ENCODE data around the gene CRYBG2. TPM values are rescaled to one million over a fixed set of nuclear protein-coding genes. Genes with fewer than 3 reads are reported as not detected.

Gene CRYBG2
- total and polyA plus RNA-seq, 7 donors = 0.55 to 21.0 (median 13.8) TPM; not detected in 2

- Histone ChIP-seq H3K4me3 (peak overlapping the region; percentile 72 to 84 (median 77)), H3K27ac (peak overlapping the region; percentile 88 to 98 (median 91)), H3K36me3 (peaks cover 0 to 5% (median 2%) of the 10 kb centered on the region in 4 donors), H3K27me3 (no peaks in the 10 kb centered on the region), H3K4me1 (peaks cover 0 to 59% (median 49%) of the 10 kb centered on the region in 4 donors), H3K9me3 (no peaks in the 10 kb centered on the region)
- TF ChIP-seq EP300 (IDR thresholded peaks at IDR 0.05) = no peak
- TF ChIP-seq POLR2A (IDR thresholded peaks at IDR 0.05) = no peak
- TF ChIP-seq POLR2AphosphoS5 (IDR thresholded peaks at IDR 0.05) = peak in 2 of 4 donors; percentile 26 to 45
- intact Hi-C loops (cut with DNase I) = loop anchor here (5.0 kb wide), 3 partner anchors 112 to 193 kb away; partner anchors contain the start of genes C1orf232, DHDDS, HMGN2 and ZNF593
- DNase-seq = no peak
- 10 to 38% methylated on average over 9 of the region's 9 CpGs for WGBS, 2 donors
Observed at GRCh38 chr1:26278724-26279455, 75.0 kb downstream of the CRYBG2 start.

GRCh38 chr1:26278303-26278702 lies 75.6 kb downstream of the CRYBG2 start:
- peak overlapping the region; percentile 88 to 98 (median 91) for H3K27ac ChIP-seq
- TF ChIP-seq POLR2AphosphoS5 (IDR thresholded peaks at IDR 0.05) (no peak), EP300 (IDR thresholded peaks at IDR 0.05) (no peak), CTCF (IDR thresholded peaks at IDR 0.05) (no peak), POLR2A (IDR thresholded peaks at IDR 0.05) (no peak)
- H3K9me3 ChIP-seq = no peaks in the 10 kb centered on the region
- H3K27me3 ChIP-seq = no peaks in the 10 kb centered on the region
- 7 to 41% methylated on average over 4 of the region's 4 CpGs for whole genome bisulfite sequencing, 2 donors
- H3K4me1 ChIP-seq = peaks cover 0 to 59% (median 49%) of the 10 kb centered on the region in 4 donors
- intact Hi-C loops (cut with DNase I) = loop anchor here (5.0 kb wide), 3 partner anchors 111 to 194 kb away; partner anchors contain the start of genes C1orf232, DHDDS, HMGN2 and ZNF593
- no peak overlapping the region for H3K4me3 ChIP-seq
- peaks cover 0 to 5% (median 2%) of the 10 kb centered on the region in 4 donors for H3K36me3 ChIP-seq
- DNase-seq = no peak

- Histone ChIP-seq H3K4me3 (no peak overlapping the region), H3K9me3 (no peaks in the 10 kb centered on the region), H3K36me3 (peaks cover 0 to 5% (median 2%) of the 10 kb centered on the region in 4 donors), H3K27ac (peak overlapping the region; percentile 88 to 98 (median 91)), H3K4me1 (peaks cover 0 to 57% (median 48%) of the 10 kb centered on the region in 4 donors), H3K27me3 (no peaks in the 10 kb centered on the region)
- WGBS, 2 donors = 29 to 84% methylated on average over 1 of the region's 1 CpG
- DNase-seq = no peak
- TF ChIP-seq EP300 (IDR thresholded peaks at IDR 0.05) (no peak), POLR2A (IDR thresholded peaks at IDR 0.05) (no peak), CTCF (IDR thresholded peaks at IDR 0.05) (no peak), POLR2AphosphoS5 (IDR thresholded peaks at IDR 0.05) (no peak)
- intact Hi-C loops (cut with DNase I) = loop anchor here (5.0 kb wide), 3 partner anchors 110 to 195 kb away; partner anchors contain the start of genes C1orf232, DHDDS, HMGN2 and ZNF593
Observed at GRCh38 chr1:26277719-26278118, 76.2 kb downstream of the CRYBG2 start.

GRCh38 chr1:26277261-26277661 lies 76.7 kb downstream of the CRYBG2 start:
- peak overlapping the region; percentile 76 to 98 (median 91) for H3K27ac ChIP-seq
- no peaks in the 10 kb centered on the region for H3K27me3 ChIP-seq
- WGBS, 2 donors = 18 to 68% methylated on average over 3 of the region's 3 CpGs
- H3K4me1 ChIP-seq = peaks cover 0 to 55% (median 46%) of the 10 kb centered on the region in 4 donors
- H3K9me3 ChIP-seq = no peaks in the 10 kb centered on the region
- no peak overlapping the region for H3K4me3 ChIP-seq
- H3K36me3 ChIP-seq = peaks cover 0 to 5% (median 2%) of the 10 kb centered on the region in 4 donors
- TF ChIP-seq CTCF (IDR thresholded peaks at IDR 0.05) (no peak), POLR2A (IDR thresholded peaks at IDR 0.05) (peak in 1 of 2 donors; percentile 22)
- intact Hi-C loops (cut with DNase I) = loop anchor here (5.0 kb wide), 3 partner anchors 110 to 195 kb away; partner anchors contain the start of genes C1orf232, DHDDS, HMGN2 and ZNF593
- no peak for DNase-seq

GRCh38 chr1:26276432-26276838 lies 77.5 kb downstream of the CRYBG2 start:
- DNase-seq = no peak
- no peak overlapping the region for H3K4me3 ChIP-seq
- H3K27me3 ChIP-seq = no peaks in the 10 kb centered on the region
- TF ChIP-seq CTCF (IDR thresholded peaks at IDR 0.05) = no peak
- TF ChIP-seq POLR2AphosphoS5 (IDR thresholded peaks at IDR 0.05) = no peak
- no peak for TF ChIP-seq EP300 (IDR thresholded peaks at IDR 0.05)
- TF ChIP-seq POLR2A (IDR thresholded peaks at IDR 0.05) = no peak
- H3K9me3 ChIP-seq = no peaks in the 10 kb centered on the region
- peak overlapping the region; percentile 69 to 98 (median 84) for H3K27ac ChIP-seq
- peaks cover 0 to 48% (median 38%) of the 10 kb centered on the region in 4 donors for H3K4me1 ChIP-seq
- intact Hi-C loops (cut with DNase I) = loop anchor here (5.0 kb wide), 3 partner anchors 109 to 196 kb away; partner anchors contain the start of genes C1orf232, DHDDS, HMGN2 and ZNF593
- H3K36me3 ChIP-seq = peaks cover 0 to 5% (median 2%) of the 10 kb centered on the region in 4 donors
- WGBS, 2 donors = 51 to 71% methylated on average over 2 of the region's 2 CpGs
